Measurements from ENCODE around the gene FCAR. TPM values are rescaled to one million over a fixed set of nuclear protein-coding genes. Genes with fewer than 3 reads are reported as not detected.

Gene FCAR
- total RNA-seq, 1 donor from 2014 or later = not detected

Other genes with a start within 250 kb of the FCAR start
- 11.4 TPM for gene LILRB1, start 243.8 kb upstream of the FCAR start, total RNA-seq
- 16.4 TPM for gene LILRB4, start 211.2 kb upstream of the FCAR start, total RNA-seq
- not detected for gene KIR3DL3, start 149.8 kb upstream of the FCAR start, total RNA-seq
- gene KIR2DL3, start 135.7 kb upstream of the FCAR start, total RNA-seq = not detected
- not detected for gene KIR2DL1, start 104.4 kb upstream of the FCAR start, total RNA-seq
- gene KIR2DL4, start 70.6 kb upstream of the FCAR start, total RNA-seq = not detected
- gene KIR3DL1, start 57.8 kb upstream of the FCAR start, total RNA-seq = not detected
- gene KIR2DS4, start 41.6 kb upstream of the FCAR start, total RNA-seq = not detected
- not detected for gene KIR3DL2, start 23.8 kb upstream of the FCAR start, total RNA-seq
- gene NCR1, start 31.9 kb downstream of the FCAR start, total RNA-seq = 0.32 TPM
- not detected for gene NLRP7, start 73.3 kb downstream of the FCAR start, total RNA-seq
- 14.8 TPM for gene NLRP2, start 92.1 kb downstream of the FCAR start, total RNA-seq
- 0.72 TPM for gene GP6, start 164.0 kb downstream of the FCAR start, total RNA-seq
- 63.0 TPM for gene RDH13, start 188.9 kb downstream of the FCAR start, total RNA-seq
- 127 TPM for gene EPS8L1, start 201.6 kb downstream of the FCAR start, total RNA-seq
- 189 TPM for gene PPP1R12C, start 243.4 kb downstream of the FCAR start, total RNA-seq